Measurements from ENCODE around the gene CDCA5.

The CDCA5 gene

GRCh38 chr11:65066315-65066714 lies 17.5 kb downstream of the CDCA5 start:
- DNase-seq (ENCODE audit: insufficient read length, low spot score), result no peak

GRCh38 chr11:65065851-65066250 lies 18.0 kb downstream of the CDCA5 start:
- TF ChIP-seq POLR2AphosphoS5 (IDR thresholded peaks at IDR 0.05; ENCODE audit: low read depth, low read length) (no peak), TAF1 (IDR thresholded peaks at IDR 0.05; ENCODE audit: low read depth, low read length) (no peak), POU2F2 (IDR thresholded peaks at IDR 0.05; ENCODE audit: low read depth, low read length) (no peak), SPI1 (IDR thresholded peaks at IDR 0.05; ENCODE audit: low read depth, low read length) (no peak), POLR2A (IDR thresholded peaks at IDR 0.05; ENCODE audit: low read depth, low read length) (no peak), PAX5 (IDR thresholded peaks at IDR 0.05; ENCODE audit: insufficient read depth, low read length, severe bottlenecking) (no peak)

More at GRCh38 chr11:65066315-65066714, 17.5 kb downstream of the CDCA5 start:
- no peak for TF ChIP-seq SPI1 (IDR thresholded peaks at IDR 0.05; ENCODE audit: low read depth, low read length)
- TF ChIP-seq POU2F2 (IDR thresholded peaks at IDR 0.05; ENCODE audit: low read depth, low read length), result no peak
- no peak for TF ChIP-seq POLR2A (IDR thresholded peaks at IDR 0.05; ENCODE audit: low read depth, low read length)
- TF ChIP-seq POLR2AphosphoS5 (IDR thresholded peaks at IDR 0.05; ENCODE audit: low read depth, low read length), result no peak
- no peak for TF ChIP-seq PAX5 (IDR thresholded peaks at IDR 0.05; ENCODE audit: insufficient read depth, low read length, severe bottlenecking)
- TF ChIP-seq TAF1 (IDR thresholded peaks at IDR 0.05; ENCODE audit: low read depth, low read length), result no peak
- FAIRE-seq, result no peak

GRCh38 chr11:65064847-65065240 lies 19.0 kb downstream of the CDCA5 start:
- TF ChIP-seq TAF1 (IDR thresholded peaks at IDR 0.05; ENCODE audit: low read depth, low read length), result no peak
- no peak for TF ChIP-seq PAX5 (IDR thresholded peaks at IDR 0.05; ENCODE audit: insufficient read depth, low read length, severe bottlenecking)
- no peak for TF ChIP-seq POLR2AphosphoS5 (IDR thresholded peaks at IDR 0.05; ENCODE audit: low read depth, low read length)
- no peak for TF ChIP-seq POLR2A (IDR thresholded peaks at IDR 0.05; ENCODE audit: low read depth, low read length)
- no peak for TF ChIP-seq SPI1 (IDR thresholded peaks at IDR 0.05; ENCODE audit: low read depth, low read length)
- no peak for TF ChIP-seq POU2F2 (IDR thresholded peaks at IDR 0.05; ENCODE audit: low read depth, low read length)
- DNase-seq (ENCODE audit: insufficient read length, low spot score) (no peak), FAIRE-seq (no peak)

More at GRCh38 chr11:65065851-65066250, 18.0 kb downstream of the CDCA5 start:
- FAIRE-seq, result no peak
- DNase-seq (ENCODE audit: insufficient read length, low spot score), result no peak

GRCh38 chr11:65063532-65063931 lies 20.3 kb downstream of the CDCA5 start:
- FAIRE-seq (no peak), DNase-seq (ENCODE audit: insufficient read length, low spot score) (no peak)
- TF ChIP-seq SPI1 (IDR thresholded peaks at IDR 0.05; ENCODE audit: low read depth, low read length), result no peak
- no peak for TF ChIP-seq POLR2A (IDR thresholded peaks at IDR 0.05; ENCODE audit: low read depth, low read length)
- TF ChIP-seq TAF1 (IDR thresholded peaks at IDR 0.05; ENCODE audit: low read depth, low read length), result no peak
- TF ChIP-seq PAX5 (IDR thresholded peaks at IDR 0.05; ENCODE audit: insufficient read depth, low read length, severe bottlenecking), result no peak
- TF ChIP-seq POLR2AphosphoS5 (IDR thresholded peaks at IDR 0.05; ENCODE audit: low read depth, low read length), result no peak
- no peak for TF ChIP-seq POU2F2 (IDR thresholded peaks at IDR 0.05; ENCODE audit: low read depth, low read length)

GRCh38 chr11:65060913-65061408 lies 22.9 kb downstream of the CDCA5 start:
- no peak for DNase-seq (ENCODE audit: insufficient read length, low spot score)
- no peak for FAIRE-seq
- TF ChIP-seq PAX5 (IDR thresholded peaks at IDR 0.05; ENCODE audit: insufficient read depth, low read length, severe bottlenecking) (no peak), TAF1 (IDR thresholded peaks at IDR 0.05; ENCODE audit: low read depth, low read length) (no peak), SPI1 (IDR thresholded peaks at IDR 0.05; ENCODE audit: low read depth, low read length) (no peak), POU2F2 (IDR thresholded peaks at IDR 0.05; ENCODE audit: low read depth, low read length) (no peak), POLR2AphosphoS5 (IDR thresholded peaks at IDR 0.05; ENCODE audit: low read depth, low read length) (no peak), POLR2A (IDR thresholded peaks at IDR 0.05; ENCODE audit: low read depth, low read length) (no peak)

- FAIRE-seq, result no peak
- TF ChIP-seq TAF1 (IDR thresholded peaks at IDR 0.05; ENCODE audit: low read depth, low read length) (no peak), POLR2AphosphoS5 (IDR thresholded peaks at IDR 0.05; ENCODE audit: low read depth, low read length) (no peak), POU2F2 (IDR thresholded peaks at IDR 0.05; ENCODE audit: low read depth, low read length) (no peak), PAX5 (IDR thresholded peaks at IDR 0.05; ENCODE audit: insufficient read depth, low read length, severe bottlenecking) (no peak), POLR2A (IDR thresholded peaks at IDR 0.05; ENCODE audit: low read depth, low read length) (no peak), SPI1 (IDR thresholded peaks at IDR 0.05; ENCODE audit: low read depth, low read length) (no peak)
- no peak for DNase-seq (ENCODE audit: insufficient read length, low spot score)
These were observed 23.6 kb downstream of the CDCA5 start for GRCh38 chr11:65059959-65060824.

GRCh38 chr11:65059523-65059922 lies 24.3 kb downstream of the CDCA5 start:
- DNase-seq (ENCODE audit: insufficient read length, low spot score) (no peak), FAIRE-seq (no peak)
- TF ChIP-seq POU2F2 (IDR thresholded peaks at IDR 0.05; ENCODE audit: low read depth, low read length) (no peak), TAF1 (IDR thresholded peaks at IDR 0.05; ENCODE audit: low read depth, low read length) (no peak), SPI1 (IDR thresholded peaks at IDR 0.05; ENCODE audit: low read depth, low read length) (no peak), POLR2A (IDR thresholded peaks at IDR 0.05; ENCODE audit: low read depth, low read length) (no peak), POLR2AphosphoS5 (IDR thresholded peaks at IDR 0.05; ENCODE audit: low read depth, low read length) (no peak), PAX5 (IDR thresholded peaks at IDR 0.05; ENCODE audit: insufficient read depth, low read length, severe bottlenecking) (no peak)

- DNase-seq (ENCODE audit: insufficient read length, low spot score), result no peak
- TF ChIP-seq SPI1 (IDR thresholded peaks at IDR 0.05; ENCODE audit: low read depth, low read length) (no peak), POU2F2 (IDR thresholded peaks at IDR 0.05; ENCODE audit: low read depth, low read length) (no peak)
- FAIRE-seq, result no peak
These were observed 25.3 kb downstream of the CDCA5 start, which contains the start of gene NAALADL1 for GRCh38 chr11:65058419-65059054. Gene NAALADL1 (minus strand): TSS chr11:65058553. CDS start chr11:65058521, 32 bp downstream.

- TF ChIP-seq SPI1 (IDR thresholded peaks at IDR 0.05; ENCODE audit: low read depth, low read length) (no peak), PAX5 (IDR thresholded peaks at IDR 0.05; ENCODE audit: insufficient read depth, low read length, severe bottlenecking) (no peak), POLR2A (IDR thresholded peaks at IDR 0.05; ENCODE audit: low read depth, low read length) (no peak), POLR2AphosphoS5 (IDR thresholded peaks at IDR 0.05; ENCODE audit: low read depth, low read length) (no peak), TAF1 (IDR thresholded peaks at IDR 0.05; ENCODE audit: low read depth, low read length) (no peak), POU2F2 (IDR thresholded peaks at IDR 0.05; ENCODE audit: low read depth, low read length) (no peak)
- FAIRE-seq (no peak), DNase-seq (ENCODE audit: insufficient read length, low spot score) (no peak)
These were observed 25.8 kb downstream of the CDCA5 start for GRCh38 chr11:65058012-65058411.

Measured in GM12891 (cell line).